SIG-M5 treated with dmso at 0.1 percent for 504 hours (cell line): ENCODE data around the gene SMAD2.

Experiments
- DNase-seq: peaks from one replicate; lab custom pipeline; 2025; ENCODE audit not compliant: unreplicated experiment; lab: John Stamatoyannopoulos, UW

Gene SMAD2

GRCh38 chr18:47898055-47898454, 32.4 kb downstream of the SMAD2 start:
- DNase-seq: no peak

- no peak for DNase-seq
These were observed 34.8 kb downstream of the SMAD2 start for GRCh38 chr18:47895565-47896250.

GRCh38 chr18:47893939-47894699, 36.3 kb downstream of the SMAD2 start:
- no peak for DNase-seq

GRCh38 chr18:47893047-47893446, 37.4 kb downstream of the SMAD2 start:
- DNase-seq: no peak

- no peak for DNase-seq
These were observed 42.3 kb downstream of the SMAD2 start for GRCh38 chr18:47888156-47888555.

GRCh38 chr18:47887227-47887626, 43.2 kb downstream of the SMAD2 start:
- DNase-seq: no peak

GRCh38 chr18:47883771-47884413, 46.6 kb downstream of the SMAD2 start:
- DNase-seq: no peak

- no peak for DNase-seq
These were observed 47.8 kb downstream of the SMAD2 start for GRCh38 chr18:47882641-47883040.

GRCh38 chr18:47881752-47882455, 48.6 kb downstream of the SMAD2 start:
- DNase-seq: no peak

- no peak for DNase-seq
These were observed 49.4 kb downstream of the SMAD2 start for GRCh38 chr18:47881042-47881441.

GRCh38 chr18:47877892-47878291, 52.6 kb downstream of the SMAD2 start:
- DNase-seq: no peak

- no peak for DNase-seq
These were observed 53.6 kb downstream of the SMAD2 start for GRCh38 chr18:47876813-47877212.

- DNase-seq: no peak
These were observed 56.8 kb downstream of the SMAD2 start for GRCh38 chr18:47873625-47874024.

GRCh38 chr18:47872426-47872825, 58.0 kb downstream of the SMAD2 start:
- DNase-seq: no peak

- DNase-seq: no peak
These were observed 59.2 kb downstream of the SMAD2 start for GRCh38 chr18:47871288-47871687.

GRCh38 chr18:47870605-47871004, 59.9 kb downstream of the SMAD2 start:
- peak; percentile 1 for DNase-seq

- no peak for DNase-seq
These were observed 61.7 kb downstream of the SMAD2 start for GRCh38 chr18:47868744-47869143.

- no peak for DNase-seq
These were observed 65.3 kb downstream of the SMAD2 start for GRCh38 chr18:47865183-47865582.

GRCh38 chr18:47863041-47863440, 67.4 kb downstream of the SMAD2 start:
- no peak for DNase-seq

- no peak for DNase-seq
These were observed 71.9 kb downstream of the SMAD2 start for GRCh38 chr18:47858607-47859006.

- no peak for DNase-seq
These were observed 82.8 kb downstream of the SMAD2 start for GRCh38 chr18:47847635-47848034.
